HEK293 (cell line): ENCODE results near the gene PRSS8.

Experiments
- CTCF ChIA-PET: fragments of 350-600 bp; formaldehyde crosslinking; extraction: SDS; loops from one replicate; lab custom pipeline; 2021; ENCODE audit warnings: antibody characterized with exemption; lab: Yijun Ruan, JAX
- POLR2A ChIA-PET: fragments of 300-600 bp; formaldehyde crosslinking; extraction: SDS; loops from one replicate; lab custom pipeline; 2020; ENCODE audit warnings: antibody characterized with exemption, inconsistent platforms; lab: Yijun Ruan, JAX
- H3K27ac ChIP-seq: fragments of 200-500 bp; sonication (Bioruptor generic); 2 replicates; pipeline ENCODE4 v1.5.1; 2014; ENCODE audit warnings: low read depth, low read length, control low read depth, inconsistent platforms; ENCODE audit errors: extremely low read depth
- H3K36me3 ChIP-seq, 2 experiments: fragments of 200-500 bp in 1 of 2; sonication (Bioruptor generic) in 1 of 2; 1 replicate in 1 of 2; 2 replicates in 1 of 2; pipeline ENCODE4 v1.5.1; 2014 to 2017; ENCODE audit warnings: inconsistent platforms in 2 of 2, low read length in 2 of 2; ENCODE audit not compliant: control insufficient read depth in 2 of 2, insufficient read depth in 1 of 2
- H3K4me1 ChIP-seq: fragments of 200-500 bp; sonication (Bioruptor generic); 2 replicates; pipeline ENCODE4 v1.5.1; 2014; ENCODE audit warnings: mild to moderate bottlenecking, low read length, inconsistent platforms; ENCODE audit not compliant: control insufficient read depth, insufficient read depth
- H3K4me3 ChIP-seq: 2 replicates; pipeline ENCODE4 v1.5.1; 2011; ENCODE audit warnings: low read depth, mild to moderate bottlenecking, control low read depth, low read length, moderate library complexity
- H3K9me3 ChIP-seq: fragments of 200-500 bp; sonication (Bioruptor generic); 2 replicates; pipeline ENCODE4 v1.5.1; 2014; ENCODE audit warnings: low read depth, low read length, inconsistent platforms; ENCODE audit not compliant: control insufficient read depth, insufficient read depth
- BCL11B ChIP-seq: fragments of 450-650 bp; formaldehyde crosslinking; IDR thresholded peaks from 2 replicates; pipeline ENCODE4 v1.5.1; 2016; ENCODE audit warnings: low read depth, missing biosample characterization, missing genetic modification characterization
- EGR2 ChIP-seq: fragments of 450-650 bp; formaldehyde crosslinking; IDR thresholded peaks from 2 replicates; pipeline ENCODE4 v1.5.1; 2016; ENCODE audit warnings: low read depth, missing biosample characterization, missing genetic modification characterization
- MZF1 ChIP-seq: fragments of 450-650 bp; formaldehyde crosslinking; IDR thresholded peaks from 2 replicates; pipeline ENCODE4 v1.5.1; 2017; ENCODE audit warnings: missing biosample characterization, missing genetic modification characterization, borderline replicate concordance
- SP2 ChIP-seq: fragments of 450-650 bp; formaldehyde crosslinking; IDR thresholded peaks from 2 replicates; pipeline ENCODE4 v1.5.1; 2016; ENCODE audit warnings: missing biosample characterization, missing genetic modification characterization
- ZBTB1 ChIP-seq: fragments of 450-650 bp; formaldehyde crosslinking; IDR thresholded peaks from 2 replicates; pipeline ENCODE4 v1.5.1; 2016; ENCODE audit warnings: missing biosample characterization, missing genetic modification characterization
- ZBTB17 ChIP-seq: fragments of 450-650 bp; formaldehyde crosslinking; IDR thresholded peaks from 2 replicates; pipeline ENCODE4 v1.5.1; 2016; ENCODE audit warnings: missing biosample characterization, missing genetic modification characterization
- ZBTB8A ChIP-seq: fragments of 450-650 bp; formaldehyde crosslinking; IDR thresholded peaks from 2 replicates; pipeline ENCODE4 v1.5.1; 2016; ENCODE audit warnings: missing biosample characterization, missing genetic modification characterization
- ZNF112 ChIP-seq: fragments of 450-650 bp; formaldehyde crosslinking; IDR thresholded peaks from 2 replicates; pipeline ENCODE4 v1.5.0; 2017; ENCODE audit warnings: missing biosample characterization, missing genetic modification characterization
- ZNF121 ChIP-seq: fragments of 450-650 bp; formaldehyde crosslinking; IDR thresholded peaks from 2 replicates; pipeline ENCODE4 v1.5.1; 2016; ENCODE audit warnings: missing biosample characterization, missing genetic modification characterization
- ZNF138 ChIP-seq: fragments of 450-650 bp; formaldehyde crosslinking; IDR thresholded peaks from 2 replicates; pipeline ENCODE4 v1.5.1; 2016; ENCODE audit warnings: missing biosample characterization, missing genetic modification characterization, borderline replicate concordance
- ZNF2 ChIP-seq: fragments of 450-650 bp; formaldehyde crosslinking; IDR thresholded peaks from 2 replicates; pipeline ENCODE4 v1.5.1; 2016; ENCODE audit warnings: missing biosample characterization, missing genetic modification characterization
- ZNF202 ChIP-seq: fragments of 450-650 bp; formaldehyde crosslinking; IDR thresholded peaks from 2 replicates; pipeline ENCODE4 v1.5.1; 2016; ENCODE audit warnings: missing biosample characterization, missing genetic modification characterization, borderline replicate concordance
- ZNF221 ChIP-seq: fragments of 450-650 bp; formaldehyde crosslinking; IDR thresholded peaks from 2 replicates; pipeline ENCODE4 v1.5.1; 2017; ENCODE audit warnings: missing biosample characterization, missing genetic modification characterization, borderline replicate concordance
- ZNF266 ChIP-seq: fragments of 450-650 bp; formaldehyde crosslinking; IDR thresholded peaks from 2 replicates; pipeline ENCODE4 v1.5.1; 2016; ENCODE audit warnings: missing biosample characterization, missing genetic modification characterization, low read depth
- ZNF274 ChIP-seq, 2 experiments: fragments of 200-500 bp in 1 of 2; fragments of 450-650 bp in 1 of 2; sonication (Bioruptor generic) in 1 of 2; formaldehyde crosslinking in 1 of 2; IDR thresholded peaks; 2 replicates each; pipeline versions ENCODE4 v1.5.1 to v1.6.1; 2014 to 2016; ENCODE audit warnings: borderline replicate concordance in 1 of 2, inconsistent platforms in 1 of 2, low read length in 1 of 2, missing biosample characterization in 1 of 2, missing genetic modification characterization in 1 of 2
- ZNF335 ChIP-seq: fragments of 450-650 bp; formaldehyde crosslinking; conservative IDR thresholded peaks from 2 replicates; pipeline ENCODE4 v1.5.1; 2016; ENCODE audit warnings: missing biosample characterization, missing genetic modification characterization
- ZNF394 ChIP-seq: fragments of 450-650 bp; formaldehyde crosslinking; IDR thresholded peaks from 2 replicates; pipeline ENCODE4 v1.5.1; 2016; ENCODE audit warnings: missing biosample characterization, missing genetic modification characterization, mild to moderate bottlenecking, moderate library complexity, borderline replicate concordance
- ZNF473 ChIP-seq: fragments of 450-650 bp; formaldehyde crosslinking; IDR thresholded peaks from 2 replicates; pipeline ENCODE4 v1.5.1; 2017; ENCODE audit warnings: missing biosample characterization, missing genetic modification characterization
- ZNF544 ChIP-seq: fragments of 450-650 bp; formaldehyde crosslinking; IDR thresholded peaks from 2 replicates; pipeline ENCODE4 v1.5.0; 2017; ENCODE audit warnings: missing biosample characterization, missing genetic modification characterization
- ZNF600 ChIP-seq: fragments of 450-650 bp; formaldehyde crosslinking; IDR thresholded peaks from 2 replicates; pipeline ENCODE4 v1.5.1; 2016; ENCODE audit warnings: missing biosample characterization, missing genetic modification characterization
- ZNF707 ChIP-seq: fragments of 450-650 bp; formaldehyde crosslinking; IDR thresholded peaks from 2 replicates; pipeline ENCODE4 v1.5.1; 2016; ENCODE audit warnings: missing biosample characterization, missing genetic modification characterization
- TF ChIP-seq, protein P1 (sequence below): fragments of 450-650 bp; formaldehyde crosslinking; IDR thresholded peaks from 2 replicates; pipeline ENCODE4 v1.5.1; 2016; ENCODE audit warnings: missing biosample characterization, missing genetic modification characterization
- TF ChIP-seq, protein P2 (sequence below): fragments of 450-650 bp; formaldehyde crosslinking; IDR thresholded peaks from 2 replicates; pipeline ENCODE4 v1.5.1; 2017; ENCODE audit warnings: missing biosample characterization, missing genetic modification characterization
- TF ChIP-seq, protein P3 (sequence below): fragments of 450-650 bp; formaldehyde crosslinking; IDR thresholded peaks from 2 replicates; pipeline ENCODE4 v1.5.1; 2016; ENCODE audit warnings: missing biosample characterization, missing genetic modification characterization

The PRSS8 gene

DNA sequence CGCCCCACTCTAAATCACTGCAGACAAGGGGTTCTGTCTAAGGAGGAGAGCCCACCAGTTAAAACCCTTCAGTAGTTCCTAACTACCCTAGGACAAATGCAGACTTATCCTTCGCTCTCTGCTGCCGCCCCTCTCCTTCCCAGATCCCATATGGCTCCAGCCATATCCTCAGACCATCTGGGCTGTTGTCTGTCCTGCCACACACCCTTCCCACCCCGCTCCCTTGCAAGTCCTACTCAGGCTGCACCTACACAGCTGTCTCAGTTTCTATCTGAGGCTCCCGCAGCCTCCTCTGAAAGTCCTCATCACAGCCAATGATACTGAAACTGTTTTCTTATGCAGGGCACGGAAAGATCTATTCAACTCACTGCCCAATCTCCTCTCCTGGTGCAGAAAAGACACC lies 28.1 kb downstream of the PRSS8 start:
- TF ChIP-seq ZNF473 (tag by site-specific recombination) (no peak), ZNF266 (tag by site-specific recombination) (no peak), ZBTB17 (tag by site-specific recombination) (no peak), ZNF544 (no peak), ZNF600 (peak; percentile 51)
- CTCF ChIA-PET, result interaction anchor here (1.4 kb wide), 1 partner anchor 33 kb away, joined by 3 read pairs; no protein-coding TSS in a partner anchor
- H3K4me3 ChIP-seq, result no peak overlapping the region

DNA sequence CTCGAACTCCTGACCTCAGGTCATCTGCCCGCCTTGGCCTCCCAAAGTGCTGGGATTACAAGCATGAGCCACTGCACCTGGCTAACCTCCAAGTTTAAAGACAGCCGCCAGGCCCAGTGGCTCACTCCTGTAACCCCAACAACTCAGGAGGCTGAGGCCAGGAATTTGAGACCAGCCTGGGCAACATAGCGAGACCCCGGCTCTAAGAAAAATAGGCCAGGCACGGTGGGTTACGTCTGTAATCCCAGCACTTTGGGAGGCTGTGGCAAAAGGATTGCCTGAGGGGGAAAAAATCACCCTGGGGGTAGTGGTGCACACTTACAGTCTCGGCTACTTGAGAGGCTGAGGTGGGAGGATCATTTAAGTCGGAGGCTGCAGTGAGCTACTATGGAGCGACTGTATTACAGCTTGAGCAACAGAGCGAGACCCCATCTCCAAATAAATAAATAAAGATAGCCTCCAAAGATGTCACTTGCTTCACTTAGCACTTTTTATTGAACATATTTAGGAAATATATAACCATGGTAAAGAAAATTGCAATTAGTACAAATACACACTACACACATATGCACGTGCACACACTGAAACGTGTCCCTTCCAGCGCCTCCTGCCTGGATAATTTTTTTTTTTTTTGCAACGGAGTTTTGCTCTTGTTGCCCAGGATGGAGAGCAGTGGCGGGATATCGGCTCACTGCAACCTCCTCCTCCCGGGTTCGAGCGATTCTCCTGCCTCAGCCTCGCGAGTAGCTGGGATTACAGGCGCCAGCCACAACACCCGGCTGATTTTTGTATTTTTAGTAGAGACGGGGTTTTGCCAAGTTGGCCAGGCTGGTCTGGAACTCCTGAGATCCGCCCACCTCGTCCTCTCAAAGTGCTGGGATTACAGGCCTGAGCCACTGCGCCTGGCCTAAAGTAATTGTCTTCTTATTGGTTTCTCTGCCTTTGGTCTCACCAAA lies 28.7 kb downstream of the PRSS8 start:
- TF ChIP-seq, protein P1, sequence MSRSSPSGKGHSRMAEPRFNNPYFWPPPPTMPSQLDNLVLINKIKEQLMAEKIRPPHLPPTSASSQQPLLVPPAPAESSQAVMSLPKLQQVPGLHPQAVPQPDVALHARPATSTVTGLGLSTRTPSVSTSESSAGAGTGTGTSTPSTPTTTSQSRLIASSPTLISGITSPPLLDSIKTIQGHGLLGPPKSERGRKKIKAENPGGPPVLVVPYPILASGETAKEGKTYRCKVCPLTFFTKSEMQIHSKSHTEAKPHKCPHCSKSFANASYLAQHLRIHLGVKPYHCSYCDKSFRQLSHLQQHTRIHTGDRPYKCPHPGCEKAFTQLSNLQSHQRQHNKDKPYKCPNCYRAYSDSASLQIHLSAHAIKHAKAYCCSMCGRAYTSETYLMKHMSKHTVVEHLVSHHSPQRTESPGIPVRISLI (tag by site-specific recombination), result no peak
- TF ChIP-seq, protein P2, sequence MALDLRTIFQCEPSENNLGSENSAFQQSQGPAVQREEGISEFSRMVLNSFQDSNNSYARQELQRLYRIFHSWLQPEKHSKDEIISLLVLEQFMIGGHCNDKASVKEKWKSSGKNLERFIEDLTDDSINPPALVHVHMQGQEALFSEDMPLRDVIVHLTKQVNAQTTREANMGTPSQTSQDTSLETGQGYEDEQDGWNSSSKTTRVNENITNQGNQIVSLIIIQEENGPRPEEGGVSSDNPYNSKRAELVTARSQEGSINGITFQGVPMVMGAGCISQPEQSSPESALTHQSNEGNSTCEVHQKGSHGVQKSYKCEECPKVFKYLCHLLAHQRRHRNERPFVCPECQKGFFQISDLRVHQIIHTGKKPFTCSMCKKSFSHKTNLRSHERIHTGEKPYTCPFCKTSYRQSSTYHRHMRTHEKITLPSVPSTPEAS (tag by site-specific recombination), result peak; percentile 66
- TF ChIP-seq ZNF600, result no peak
- TF ChIP-seq MZF1 (tag by site-specific recombination), result no peak
- no peak for TF ChIP-seq ZNF112 (tag by site-specific recombination)
- TF ChIP-seq ZNF274 (IDR thresholded peaks at IDR 0.05; ENCODE audit: low read length), result no peak
- no peak for TF ChIP-seq ZNF274 (tag by site-specific recombination; IDR thresholded peaks at IDR 0.05; ENCODE audit: borderline replicate concordance)
- TF ChIP-seq SP2 (tag by site-specific recombination), result no peak
- TF ChIP-seq ZNF121 (tag by site-specific recombination), result peak; percentile 79
- no peak for TF ChIP-seq ZNF707 (tag by site-specific recombination)
- no peak for TF ChIP-seq ZBTB1
- TF ChIP-seq, all 188 proteins: peak for 2
- Histone ChIP-seq H3K9me3 (no peaks in the 10 kb centered on the region), H3K27ac (no peak overlapping the region), H3K36me3 (peaks cover 0 to 26% of the 10 kb centered on the region in 2 experiments; a peak in 1 of 3 replicates), H3K4me3 (no peak overlapping the region), H3K4me1 (no peaks in the 10 kb centered on the region; the same call in none of the 2 replicates)
- CTCF ChIA-PET, result interaction anchor here (0.7 to 1.4 kb wide), 2 partner anchors 34 to 106 kb away, joined by 3 to 7 read pairs; no protein-coding TSS in a partner anchor
- POLR2A ChIA-PET, result interaction anchor here (0.7 to 2.0 kb wide), 4 partner anchors 35 to 90 kb away, joined by 3 to 6 read pairs (median 4); no protein-coding TSS in a partner anchor

More for the DNA sequence above, 28.1 kb downstream of the PRSS8 start:
- Histone ChIP-seq H3K4me1 (no peaks in the 10 kb centered on the region; the same call in none of the 2 replicates), H3K9me3 (no peaks in the 10 kb centered on the region), H3K36me3 (peaks cover 0 to 33% of the 10 kb centered on the region in 2 experiments; a peak in 1 of 3 replicates), H3K27ac (no peak overlapping the region; the same call in 1 of the 2 replicates)
- POLR2A ChIA-PET, result interaction anchor here (0.6 to 2.0 kb wide), 6 partner anchors 10 to 89 kb away, joined by 3 to 6 read pairs (median 4); partner anchors contain the start of genes KAT8, ZNF646 and ZNF668

DNA sequence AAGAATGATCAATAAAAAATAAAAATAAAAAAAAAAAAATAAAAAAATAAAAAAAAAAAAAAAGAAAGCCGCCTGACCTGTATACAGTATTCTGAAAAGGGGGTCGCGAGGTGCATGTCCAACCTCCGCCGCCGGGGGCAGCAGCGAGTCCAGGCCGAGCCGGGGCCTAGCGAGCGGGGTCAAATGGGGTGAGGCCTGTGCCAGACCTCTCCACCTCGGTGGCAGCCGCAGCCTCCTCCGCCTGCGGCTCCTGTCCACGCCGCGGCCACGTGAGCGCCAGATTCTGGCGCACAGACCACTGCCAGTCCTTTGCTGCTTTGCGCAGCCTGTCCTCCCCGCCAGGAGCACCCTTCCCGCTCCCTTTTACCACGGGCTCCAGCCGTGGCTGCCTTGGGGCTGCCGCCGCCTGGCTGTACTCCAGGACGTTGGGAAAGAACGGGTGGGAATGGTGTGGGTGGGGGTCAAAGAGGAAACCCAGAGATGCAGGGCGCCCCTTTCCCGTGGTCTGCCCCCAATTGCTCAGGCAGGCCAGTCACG lies 29.8 kb downstream of the PRSS8 start:
- H3K4me3 ChIP-seq, result no peak overlapping the region
- POLR2A ChIA-PET, result no interaction called here
- CTCF ChIA-PET, result no interaction called here
- H3K4me1 ChIP-seq, result no peaks in the 10 kb centered on the region; the same call in none of the 2 replicates
- no peaks in the 10 kb centered on the region for H3K9me3 ChIP-seq
- H3K27ac ChIP-seq, result peak overlapping the region; percentile 70
- peaks cover 0 to 15% of the 10 kb centered on the region in 2 experiments; a peak in 1 of 3 replicates for H3K36me3 ChIP-seq
- no peak for TF ChIP-seq ZNF266 (tag by site-specific recombination)
- peak; percentile 76 for TF ChIP-seq ZBTB8A (tag by site-specific recombination)
- TF ChIP-seq ZNF202 (tag by site-specific recombination), result no peak
- TF ChIP-seq ZNF221, result no peak
- TF ChIP-seq ZNF394 (tag by site-specific recombination), result 0 out of 2 replicates have a peak, but pooled peaks have one; percentile 25
- TF ChIP-seq ZNF138 (tag by site-specific recombination), result no peak
- TF ChIP-seq EGR2, result peak; percentile 30; the same call in 1 of the 2 replicates
- 0 out of 2 replicates have a peak, but pooled peaks have one; percentile 36 for TF ChIP-seq BCL11B (tag by site-specific recombination)
- TF ChIP-seq ZNF335 (tag by site-specific recombination), result peak; percentile 95
- TF ChIP-seq ZNF2, result peak; percentile 67; the same call in 1 of the 2 replicates
- TF ChIP-seq, protein P3, sequence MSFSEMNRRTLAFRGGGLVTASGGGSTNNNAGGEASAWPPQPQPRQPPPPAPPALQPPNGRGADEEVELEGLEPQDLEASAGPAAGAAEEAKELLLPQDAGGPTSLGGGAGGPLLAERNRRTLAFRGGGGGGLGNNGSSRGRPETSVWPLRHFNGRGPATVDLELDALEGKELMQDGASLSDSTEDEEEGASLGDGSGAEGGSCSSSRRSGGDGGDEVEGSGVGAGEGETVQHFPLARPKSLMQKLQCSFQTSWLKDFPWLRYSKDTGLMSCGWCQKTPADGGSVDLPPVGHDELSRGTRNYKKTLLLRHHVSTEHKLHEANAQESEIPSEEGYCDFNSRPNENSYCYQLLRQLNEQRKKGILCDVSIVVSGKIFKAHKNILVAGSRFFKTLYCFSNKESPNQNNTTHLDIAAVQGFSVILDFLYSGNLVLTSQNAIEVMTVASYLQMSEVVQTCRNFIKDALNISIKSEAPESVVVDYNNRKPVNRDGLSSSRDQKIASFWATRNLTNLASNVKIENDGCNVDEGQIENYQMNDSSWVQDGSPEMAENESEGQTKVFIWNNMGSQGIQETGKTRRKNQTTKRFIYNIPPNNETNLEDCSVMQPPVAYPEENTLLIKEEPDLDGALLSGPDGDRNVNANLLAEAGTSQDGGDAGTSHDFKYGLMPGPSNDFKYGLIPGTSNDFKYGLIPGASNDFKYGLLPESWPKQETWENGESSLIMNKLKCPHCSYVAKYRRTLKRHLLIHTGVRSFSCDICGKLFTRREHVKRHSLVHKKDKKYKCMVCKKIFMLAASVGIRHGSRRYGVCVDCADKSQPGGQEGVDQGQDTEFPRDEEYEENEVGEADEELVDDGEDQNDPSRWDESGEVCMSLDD (tag by site-specific recombination), result no peak
